ENCODE data around the gene NAT10. TPM values are rescaled to one million over a fixed set of nuclear protein-coding genes. Genes with fewer than 3 reads are reported as not detected.

The NAT10 gene
- total and polyA plus RNA-seq, 4 donors: 24.2 to 41.1 (median 27.7) TPM

DNA sequence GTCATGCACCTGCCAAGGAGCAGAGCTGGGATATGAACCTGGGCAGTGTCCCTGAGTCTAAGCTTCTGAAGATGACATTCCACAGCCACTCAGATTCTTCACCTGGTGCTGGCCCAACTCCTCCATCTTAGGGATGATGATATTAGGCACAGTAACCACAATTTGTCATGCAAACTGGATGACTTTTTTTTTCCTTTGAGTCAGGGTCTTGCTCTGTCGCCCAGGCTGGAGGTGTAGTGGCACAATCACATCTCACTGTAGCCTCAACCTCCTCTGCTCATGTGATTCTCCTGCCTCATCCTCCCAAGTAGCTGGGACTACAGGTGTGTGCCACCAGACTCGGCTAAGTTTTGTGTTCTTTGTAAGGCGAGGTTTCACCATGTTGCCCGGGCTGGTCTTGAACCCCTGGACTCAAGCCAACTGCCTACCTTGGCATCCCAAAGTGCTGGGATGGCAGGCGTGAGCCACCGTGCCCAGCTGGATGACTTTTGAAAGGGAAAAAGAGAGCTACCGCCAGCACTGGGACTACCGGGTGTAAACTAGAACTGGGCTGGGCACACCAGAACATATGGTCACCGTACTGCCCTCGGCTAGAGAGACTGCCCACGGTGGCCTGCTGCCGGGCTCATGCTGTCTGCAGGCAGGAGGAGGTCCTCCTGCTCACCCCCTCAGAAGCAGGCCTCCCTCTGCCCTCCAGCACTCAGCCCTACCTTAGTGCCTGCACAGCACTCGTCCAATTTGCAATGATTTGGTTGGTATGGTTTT, 77.7 kb downstream of the NAT10 start:
- Histone ChIP-seq H3K4me1 (ENCODE audit: control insufficient read depth in 5 of 5, insufficient read depth in 5 of 5, low read length in 5 of 5) (peaks cover 0 to 46% (median 4%) of the 10 kb centered on the region in 5 donors), H3K27ac (ENCODE audit: low read depth in 1 of 2, low read length in 1 of 2) (no peak overlapping the region), H3K27me3 (ENCODE audit: control insufficient read depth in 3 of 3, insufficient read depth in 3 of 3, low read length in 2 of 3) (no peaks in the 10 kb centered on the region), H3K36me3 (ENCODE audit: control insufficient read depth in 4 of 4, insufficient read depth in 4 of 4, low read length in 4 of 4) (no peaks in the 10 kb centered on the region), H3K4me3 (no peak overlapping the region), H3K9ac (ENCODE audit: insufficient read depth in 1 of 2, low read length in 2 of 2) (no peak overlapping the region), H3K9me3 (ENCODE audit: control insufficient read depth in 4 of 4, insufficient read depth in 3 of 4, low read length in 3 of 4) (no peaks in the 10 kb centered on the region)
- WGBS, 2 donors: 94 to 95% methylated on average over 13 of the region's 13 CpGs
- ATAC-seq (ENCODE audit: insufficient read depth, low FRiP score) (no peak), DNase-seq (no peak)
- TF ChIP-seq, protein P1, sequence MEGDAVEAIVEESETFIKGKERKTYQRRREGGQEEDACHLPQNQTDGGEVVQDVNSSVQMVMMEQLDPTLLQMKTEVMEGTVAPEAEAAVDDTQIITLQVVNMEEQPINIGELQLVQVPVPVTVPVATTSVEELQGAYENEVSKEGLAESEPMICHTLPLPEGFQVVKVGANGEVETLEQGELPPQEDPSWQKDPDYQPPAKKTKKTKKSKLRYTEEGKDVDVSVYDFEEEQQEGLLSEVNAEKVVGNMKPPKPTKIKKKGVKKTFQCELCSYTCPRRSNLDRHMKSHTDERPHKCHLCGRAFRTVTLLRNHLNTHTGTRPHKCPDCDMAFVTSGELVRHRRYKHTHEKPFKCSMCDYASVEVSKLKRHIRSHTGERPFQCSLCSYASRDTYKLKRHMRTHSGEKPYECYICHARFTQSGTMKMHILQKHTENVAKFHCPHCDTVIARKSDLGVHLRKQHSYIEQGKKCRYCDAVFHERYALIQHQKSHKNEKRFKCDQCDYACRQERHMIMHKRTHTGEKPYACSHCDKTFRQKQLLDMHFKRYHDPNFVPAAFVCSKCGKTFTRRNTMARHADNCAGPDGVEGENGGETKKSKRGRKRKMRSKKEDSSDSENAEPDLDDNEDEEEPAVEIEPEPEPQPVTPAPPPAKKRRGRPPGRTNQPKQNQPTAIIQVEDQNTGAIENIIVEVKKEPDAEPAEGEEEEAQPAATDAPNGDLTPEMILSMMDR (IDR thresholded peaks at IDR 0.05; ENCODE audit: control extremely low read depth, extremely low read depth): no peak

DNA sequence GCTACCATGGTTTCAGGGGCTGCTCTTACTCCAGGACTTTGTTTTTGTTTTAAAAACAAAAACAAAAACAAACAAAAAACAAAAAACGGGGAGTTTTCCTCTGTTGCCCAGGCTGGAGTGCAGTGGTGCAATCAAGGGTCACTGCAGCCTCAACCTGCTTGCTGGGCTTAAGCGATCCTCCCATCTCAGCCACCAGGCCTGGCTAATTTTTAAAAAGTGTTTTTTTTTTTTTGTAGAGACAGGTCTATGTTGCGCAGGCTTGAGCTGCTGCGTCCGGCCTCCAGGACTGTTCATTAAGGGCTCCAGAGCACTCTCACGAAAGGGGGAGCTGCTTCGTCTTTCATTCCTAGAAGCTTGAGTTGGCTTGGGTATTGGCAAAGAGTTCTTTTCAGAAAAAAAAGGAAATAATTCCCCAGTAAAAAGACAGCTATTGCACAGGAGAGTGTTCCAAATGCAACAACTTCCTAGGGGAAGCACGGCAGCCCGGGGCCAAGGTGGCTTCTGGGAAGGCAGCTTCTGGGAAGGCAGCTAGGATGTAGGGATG, 78.5 kb downstream of the NAT10 start:
- no peak overlapping the region for H3K27ac ChIP-seq (ENCODE audit: low read depth in 1 of 2, low read length in 1 of 2)
- no peak overlapping the region for H3K4me3 ChIP-seq
- H3K27me3 ChIP-seq (ENCODE audit: control insufficient read depth in 3 of 3, insufficient read depth in 3 of 3, low read length in 2 of 3): no peaks in the 10 kb centered on the region
- peaks cover 0 to 51% (median 8%) of the 10 kb centered on the region in 5 donors for H3K4me1 ChIP-seq (ENCODE audit: control insufficient read depth in 5 of 5, insufficient read depth in 5 of 5, low read length in 5 of 5)
- whole genome bisulfite sequencing, 2 donors: 85 to 94% methylated on average over 9 of the region's 9 CpGs
- no peaks in the 10 kb centered on the region for H3K36me3 ChIP-seq (ENCODE audit: control insufficient read depth in 4 of 4, insufficient read depth in 4 of 4, low read length in 4 of 4)
- H3K9me3 ChIP-seq (ENCODE audit: control insufficient read depth in 4 of 4, insufficient read depth in 3 of 4, low read length in 3 of 4): no peaks in the 10 kb centered on the region
- ATAC-seq (ENCODE audit: insufficient read depth, low FRiP score) (no peak), DNase-seq (no peak)
- TF ChIP-seq, protein P1 (IDR thresholded peaks at IDR 0.05; ENCODE audit: control extremely low read depth, extremely low read depth): no peak
- no peak overlapping the region for H3K9ac ChIP-seq (ENCODE audit: insufficient read depth in 1 of 2, low read length in 2 of 2)

DNA sequence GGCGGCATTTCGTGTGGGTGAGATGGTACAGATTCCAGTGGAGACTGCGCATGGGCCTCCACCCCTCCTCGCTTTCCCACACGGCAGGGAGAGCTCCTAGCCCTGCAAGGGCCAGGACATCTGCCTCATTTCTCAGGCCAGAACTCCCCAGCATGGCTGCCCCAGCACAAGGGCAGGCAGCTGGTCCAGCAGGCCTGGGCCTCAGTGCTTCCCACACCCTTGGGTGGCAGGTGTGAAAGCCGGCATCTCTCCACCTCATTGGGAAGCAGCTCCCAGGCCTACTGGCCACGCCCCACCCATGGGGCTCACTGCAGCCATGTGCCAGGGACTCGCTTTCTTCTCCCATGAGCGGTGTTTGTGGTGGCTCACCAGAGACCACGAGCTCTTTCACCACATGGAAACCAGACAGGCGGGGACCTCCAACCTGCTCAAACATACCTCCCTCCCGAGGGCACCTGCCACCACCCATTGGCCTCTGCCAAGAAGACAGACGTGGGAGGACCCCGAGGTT, 79.1 kb downstream of the NAT10 start:
- DNase-seq: no peak
- TF ChIP-seq, protein P1 (IDR thresholded peaks at IDR 0.05; ENCODE audit: control extremely low read depth, extremely low read depth): no peak
- Histone ChIP-seq H3K4me1 (ENCODE audit: control insufficient read depth in 5 of 5, insufficient read depth in 5 of 5, low read length in 5 of 5) (peaks cover 0 to 47% (median 10%) of the 10 kb centered on the region in 5 donors), H3K27ac (ENCODE audit: low read depth in 1 of 2, low read length in 1 of 2) (no peak overlapping the region), H3K36me3 (ENCODE audit: control insufficient read depth in 4 of 4, insufficient read depth in 4 of 4, low read length in 4 of 4) (no peaks in the 10 kb centered on the region), H3K9ac (ENCODE audit: insufficient read depth in 1 of 2, low read length in 2 of 2) (no peak overlapping the region), H3K9me3 (ENCODE audit: control insufficient read depth in 4 of 4, insufficient read depth in 3 of 4, low read length in 3 of 4) (no peaks in the 10 kb centered on the region), H3K4me3 (no peak overlapping the region), H3K27me3 (ENCODE audit: control insufficient read depth in 3 of 3, insufficient read depth in 3 of 3, low read length in 2 of 3) (no peaks in the 10 kb centered on the region)
- WGBS, 2 donors: 86 to 91% methylated on average over 14 of the region's 14 CpGs
- no peak for ATAC-seq (ENCODE audit: insufficient read depth, low FRiP score)
